Osteocyte (in vitro differentiated cells): ENCODE data around the gene CD300H. TPM values are rescaled to one million over a fixed set of nuclear protein-coding genes. Genes with fewer than 3 reads are reported as not detected.

ENCODE experiments used
- DNase-seq: peaks from one replicate; pipeline ENCODE4 v3.0.0; 2021; ENCODE audit warnings: mixed read lengths; ENCODE audit not compliant: unreplicated experiment; ENCODE audit errors: extremely low spot score
- H3K27ac Mint-ChIP-seq: one replicate; pipeline ENCODE4 v1.8.0; 2021; ENCODE audit warnings: mild to moderate bottlenecking, mixed read lengths; ENCODE audit not compliant: unreplicated experiment
- H3K27me3 Mint-ChIP-seq: one replicate; pipeline ENCODE4 v1.8.0; 2021; ENCODE audit warnings: mixed read lengths; ENCODE audit not compliant: unreplicated experiment
- H3K36me3 Mint-ChIP-seq: one replicate; pipeline ENCODE4 v1.8.0; 2021; ENCODE audit warnings: mixed read lengths; ENCODE audit not compliant: unreplicated experiment
- H3K4me1 Mint-ChIP-seq: one replicate; pipeline ENCODE4 v1.8.0; 2021; ENCODE audit warnings: mixed read lengths; ENCODE audit not compliant: unreplicated experiment
- H3K4me3 Mint-ChIP-seq: one replicate; pipeline ENCODE4 v1.8.0; 2021; ENCODE audit warnings: mild to moderate bottlenecking, moderate library complexity, mixed read lengths; ENCODE audit not compliant: unreplicated experiment
- H3K9me3 Mint-ChIP-seq: one replicate; pipeline ENCODE4 v1.8.0; 2021; ENCODE audit warnings: mixed read lengths; ENCODE audit not compliant: unreplicated experiment
- total RNA-seq: library from RNA; stranded (reverse); gene quantifications from 2 replicates; pipeline ENCODE4 v1.2.1, GENCODE V29; 2021
- TF ChIP-seq, protein P1 (sequence below): fragments of 200-600 bp; sonication (generic); IDR thresholded peaks from 2 replicates; pipeline ENCODE4 v1.5.0; 2021; ENCODE audit warnings: antibody characterized with exemption, mild to moderate bottlenecking, moderate library complexity

The CD300H gene
- total RNA-seq, 1 donor from 2014 or later: not detected

DNA sequence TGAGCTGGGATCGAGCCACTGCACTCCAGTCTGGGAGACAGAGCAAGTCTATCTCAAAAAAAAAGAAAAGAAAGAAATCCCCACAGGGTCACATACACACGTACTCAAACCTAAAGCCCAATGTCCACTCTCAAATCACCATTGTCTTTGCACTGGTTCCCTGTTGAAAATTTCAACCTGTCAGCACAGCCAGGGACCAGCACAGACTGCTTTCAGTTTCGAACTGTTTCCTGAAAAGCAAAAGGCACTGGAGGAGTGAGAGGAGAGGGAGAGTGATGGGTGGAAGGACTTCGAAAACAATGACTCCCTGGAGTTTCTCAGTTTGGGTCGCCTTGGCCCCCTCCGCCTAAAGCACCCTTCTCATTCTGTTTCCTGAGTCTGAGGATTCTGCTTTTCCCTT, 12.4 kb downstream of the CD300H start:
- Mint-ChIP-seq H3K4me1 (no peaks in the 10 kb centered on the region), H3K27me3 (peaks cover 20% of the 10 kb centered on the region), H3K27ac (no peak overlapping the region), H3K36me3 (no peaks in the 10 kb centered on the region), H3K4me3 (no peak overlapping the region), H3K9me3 (no peaks in the 10 kb centered on the region)
- TF ChIP-seq, protein P1, sequence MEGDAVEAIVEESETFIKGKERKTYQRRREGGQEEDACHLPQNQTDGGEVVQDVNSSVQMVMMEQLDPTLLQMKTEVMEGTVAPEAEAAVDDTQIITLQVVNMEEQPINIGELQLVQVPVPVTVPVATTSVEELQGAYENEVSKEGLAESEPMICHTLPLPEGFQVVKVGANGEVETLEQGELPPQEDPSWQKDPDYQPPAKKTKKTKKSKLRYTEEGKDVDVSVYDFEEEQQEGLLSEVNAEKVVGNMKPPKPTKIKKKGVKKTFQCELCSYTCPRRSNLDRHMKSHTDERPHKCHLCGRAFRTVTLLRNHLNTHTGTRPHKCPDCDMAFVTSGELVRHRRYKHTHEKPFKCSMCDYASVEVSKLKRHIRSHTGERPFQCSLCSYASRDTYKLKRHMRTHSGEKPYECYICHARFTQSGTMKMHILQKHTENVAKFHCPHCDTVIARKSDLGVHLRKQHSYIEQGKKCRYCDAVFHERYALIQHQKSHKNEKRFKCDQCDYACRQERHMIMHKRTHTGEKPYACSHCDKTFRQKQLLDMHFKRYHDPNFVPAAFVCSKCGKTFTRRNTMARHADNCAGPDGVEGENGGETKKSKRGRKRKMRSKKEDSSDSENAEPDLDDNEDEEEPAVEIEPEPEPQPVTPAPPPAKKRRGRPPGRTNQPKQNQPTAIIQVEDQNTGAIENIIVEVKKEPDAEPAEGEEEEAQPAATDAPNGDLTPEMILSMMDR: no peak
- DNase-seq: no peak

DNA sequence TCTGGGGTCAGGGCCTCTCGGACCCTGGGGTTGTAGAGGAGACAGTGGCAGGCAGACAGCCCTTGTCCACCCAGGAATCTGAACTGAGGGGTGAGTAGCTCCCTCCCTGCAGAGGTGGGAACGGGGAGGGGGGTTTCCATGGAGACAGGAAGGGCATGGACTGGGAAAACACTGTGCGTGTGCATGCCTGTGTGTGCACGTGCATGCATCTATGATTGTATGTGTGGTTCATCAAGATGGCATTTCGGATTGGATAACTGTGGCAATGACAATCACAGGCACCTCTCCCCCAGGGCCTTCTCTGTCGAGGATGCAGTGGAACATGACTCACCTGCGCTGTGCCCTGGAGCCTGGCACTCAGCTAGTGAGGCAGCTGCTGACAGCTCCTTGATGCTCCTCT, 15.3 kb downstream of the CD300H start:
- H3K4me1 Mint-ChIP-seq: no peaks in the 10 kb centered on the region
- H3K27ac Mint-ChIP-seq: no peak overlapping the region
- no peaks in the 10 kb centered on the region for H3K36me3 Mint-ChIP-seq
- no peaks in the 10 kb centered on the region for H3K9me3 Mint-ChIP-seq
- no peak for DNase-seq
- no peak overlapping the region for H3K4me3 Mint-ChIP-seq
- peaks cover 17% of the 10 kb centered on the region for H3K27me3 Mint-ChIP-seq
- TF ChIP-seq, protein P1: no peak

DNA sequence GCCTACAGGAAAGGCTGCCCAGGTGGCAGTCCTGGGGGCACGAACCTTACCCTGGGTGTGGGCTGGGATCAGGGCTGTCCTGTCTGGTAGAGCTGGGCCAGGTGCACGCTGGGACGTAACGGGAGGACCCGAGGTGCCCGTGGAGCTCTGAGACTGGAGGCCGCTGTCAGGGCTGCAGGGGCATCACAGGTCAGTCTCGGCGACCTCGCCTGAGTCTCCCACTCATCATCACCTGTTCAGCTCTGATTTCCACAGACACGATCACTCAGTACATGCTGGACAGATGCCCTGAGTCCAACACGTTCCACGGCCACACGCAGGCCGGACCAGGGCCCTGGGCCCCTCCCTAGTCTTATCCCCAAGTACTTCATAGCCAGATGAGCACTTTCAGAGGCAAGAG, 16.7 kb downstream of the CD300H start:
- Mint-ChIP-seq H3K9me3 (no peaks in the 10 kb centered on the region), H3K4me1 (no peaks in the 10 kb centered on the region), H3K36me3 (no peaks in the 10 kb centered on the region), H3K27ac (no peak overlapping the region), H3K4me3 (no peak overlapping the region), H3K27me3 (peaks cover 11% of the 10 kb centered on the region)
- DNase-seq: no peak
- TF ChIP-seq, protein P1: no peak

DNA sequence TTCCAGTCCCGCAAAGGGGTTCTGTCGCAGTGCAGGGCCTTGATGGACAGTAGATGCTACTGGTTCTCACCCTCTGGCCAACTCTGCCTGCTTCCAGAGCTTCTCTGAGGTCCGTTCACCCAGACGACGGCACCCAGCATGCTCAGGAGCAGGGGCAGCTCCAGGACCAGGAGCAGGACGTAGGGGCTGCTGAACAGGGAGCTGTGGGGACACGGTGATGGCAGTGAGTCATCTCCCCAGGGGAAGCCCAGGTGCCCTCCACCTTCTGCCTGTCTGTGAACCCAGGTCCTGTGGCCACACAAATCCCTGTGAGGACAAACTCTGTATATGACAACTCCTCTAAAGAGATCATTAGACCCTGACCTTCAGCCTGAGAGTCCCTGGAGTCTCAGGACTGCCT, 18.0 kb downstream of the CD300H start:
- Mint-ChIP-seq H3K36me3 (no peaks in the 10 kb centered on the region), H3K27me3 (peaks cover 10% of the 10 kb centered on the region), H3K9me3 (no peaks in the 10 kb centered on the region), H3K4me1 (no peaks in the 10 kb centered on the region), H3K27ac (no peak overlapping the region), H3K4me3 (no peak overlapping the region)
- TF ChIP-seq, protein P1: no peak
- DNase-seq: no peak

DNA sequence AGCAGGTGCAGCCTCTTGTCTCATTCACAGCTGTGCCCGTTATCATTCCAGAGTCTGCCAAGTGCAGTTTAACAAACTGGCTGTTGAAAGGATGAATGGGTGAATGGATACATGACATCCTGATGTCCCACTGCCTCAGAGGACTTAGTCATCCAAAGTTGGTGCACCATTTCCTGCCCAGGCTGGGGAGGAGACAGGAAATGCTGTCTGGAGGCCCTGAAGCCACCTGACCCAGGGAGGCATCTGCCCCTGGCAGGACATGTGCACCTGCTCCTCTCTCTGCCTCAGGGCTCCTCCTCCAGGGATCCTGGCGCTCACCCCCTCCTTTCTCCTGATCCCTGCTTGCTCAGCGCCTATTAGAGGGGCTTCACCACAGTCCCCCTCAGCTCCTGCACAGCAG, 19.6 kb downstream of the CD300H start:
- H3K36me3 Mint-ChIP-seq: no peaks in the 10 kb centered on the region
- peaks cover 4% of the 10 kb centered on the region for H3K27me3 Mint-ChIP-seq
- no peaks in the 10 kb centered on the region for H3K9me3 Mint-ChIP-seq
- H3K4me1 Mint-ChIP-seq: no peaks in the 10 kb centered on the region
- no peak for DNase-seq
- TF ChIP-seq, protein P1: no peak
- no peak overlapping the region for H3K27ac Mint-ChIP-seq
- no peak overlapping the region for H3K4me3 Mint-ChIP-seq
